ENCODE results near the gene TOX2. TPM values are rescaled to one million over a fixed set of nuclear protein-coding genes. Genes with fewer than 3 reads are reported as not detected.

The TOX2 gene
- total RNA-seq, 4 donors from 2014 or later = 3.4 to 7.7 (median 5.2) TPM

- TF ChIP-seq POLR2A (IDR thresholded peaks at IDR 0.05) (no peak), CTCF (IDR thresholded peaks at IDR 0.05) (no peak)
- 96% methylated on average over 6 of the region's 6 CpGs for WGBS, 2 donors
- intact Hi-C loops (cut with DNase I) = loop anchor here (10.0 kb wide), 1 partner anchor 55 kb away; no protein-coding TSS in a partner anchor
- Histone ChIP-seq H3K4me1 (peaks cover 6 to 10% of the 10 kb centered on the region in 2 donors), H3K27ac (no peak overlapping the region), H3K27me3 (peaks cover 14% of the 10 kb centered on the region), H3K36me3 (no peaks in the 10 kb centered on the region), H3K9me3 (no peaks in the 10 kb centered on the region), H3K4me3 (replicated peaks in 1 of 3) (no peak overlapping the region)
- no peak for DNase-seq
Measured at GRCh38 chr20:43919686-43920403, 5.2 kb downstream of the TOX2 start.

GRCh38 chr20:43920797-43921196, 6.1 kb downstream of the TOX2 start:
- H3K4me1 ChIP-seq = peaks cover 4% of the 10 kb centered on the region in 2 donors
- no peaks in the 10 kb centered on the region for H3K9me3 ChIP-seq
- no peak overlapping the region for H3K27ac ChIP-seq
- intact Hi-C loops (cut with DNase I) = no loop called here
- H3K4me3 ChIP-seq (replicated peaks in 1 of 3) = no peak overlapping the region
- H3K27me3 ChIP-seq = peaks cover 8% of the 10 kb centered on the region
- WGBS, 2 donors = 92 to 97% methylated on average over 2 to 4 of the region's 4 CpGs
- TF ChIP-seq POLR2A (IDR thresholded peaks at IDR 0.05) (no peak), CTCF (IDR thresholded peaks at IDR 0.05) (no peak)
- no peaks in the 10 kb centered on the region for H3K36me3 ChIP-seq
- no peak for DNase-seq

GRCh38 chr20:43921227-43921780, 6.7 kb downstream of the TOX2 start:
- no peak overlapping the region for H3K4me3 ChIP-seq (replicated peaks in 1 of 3)
- no peak for DNase-seq
- intact Hi-C loops (cut with DNase I) = no loop called here
- TF ChIP-seq CTCF (IDR thresholded peaks at IDR 0.05) (no peak), POLR2A (IDR thresholded peaks at IDR 0.05) (no peak)
- 89 to 95% methylated on average over 2 of the region's 2 CpGs for WGBS, 2 donors
- H3K4me1 ChIP-seq = no peaks in the 10 kb centered on the region
- H3K36me3 ChIP-seq = no peaks in the 10 kb centered on the region
- no peaks in the 10 kb centered on the region for H3K9me3 ChIP-seq
- H3K27ac ChIP-seq = no peak overlapping the region
- peaks cover 3% of the 10 kb centered on the region for H3K27me3 ChIP-seq

- TF ChIP-seq POLR2A (IDR thresholded peaks at IDR 0.05) (no peak), CTCF (IDR thresholded peaks at IDR 0.05) (no peak)
- no peaks in the 10 kb centered on the region for H3K4me1 ChIP-seq
- WGBS, 2 donors = 91 to 94% methylated on average over 2 of the region's 2 CpGs
Measured at GRCh38 chr20:43922614-43923013, 8.0 kb downstream of the TOX2 start.

GRCh38 chr20:43923322-43923721, 8.7 kb downstream of the TOX2 start:
- Histone ChIP-seq H3K27me3 (no peaks in the 10 kb centered on the region), H3K27ac (no peak overlapping the region), H3K9me3 (no peaks in the 10 kb centered on the region), H3K36me3 (no peaks in the 10 kb centered on the region), H3K4me3 (replicated peaks in 1 of 3) (no peak overlapping the region), H3K4me1 (peaks cover 0 to 6% of the 10 kb centered on the region in 2 donors)
- no peak for DNase-seq
- WGBS, 2 donors = 59 to 96% methylated on average over 3 of the region's 3 CpGs
- intact Hi-C loops (cut with DNase I) = no loop called here
- TF ChIP-seq POLR2A (IDR thresholded peaks at IDR 0.05) (no peak), CTCF (IDR thresholded peaks at IDR 0.05) (no peak)

More at GRCh38 chr20:43922614-43923013, 8.0 kb downstream of the TOX2 start:
- DNase-seq = no peak
- intact Hi-C loops (cut with DNase I) = no loop called here
- no peak overlapping the region for H3K4me3 ChIP-seq (replicated peaks in 1 of 3)
- no peaks in the 10 kb centered on the region for H3K27me3 ChIP-seq
- no peaks in the 10 kb centered on the region for H3K9me3 ChIP-seq
- H3K27ac ChIP-seq = no peak overlapping the region
- no peaks in the 10 kb centered on the region for H3K36me3 ChIP-seq

Measured in thyroid gland (tissue), 4 donors.